Measurements from ENCODE around the gene ATXN7L3.
"Not testable (repeated sequence)": the region's sequence is repeated elsewhere in the genome, so short reads cannot be mapped to it uniquely, and the experiment has no call there.

Gene ATXN7L3, protein sequence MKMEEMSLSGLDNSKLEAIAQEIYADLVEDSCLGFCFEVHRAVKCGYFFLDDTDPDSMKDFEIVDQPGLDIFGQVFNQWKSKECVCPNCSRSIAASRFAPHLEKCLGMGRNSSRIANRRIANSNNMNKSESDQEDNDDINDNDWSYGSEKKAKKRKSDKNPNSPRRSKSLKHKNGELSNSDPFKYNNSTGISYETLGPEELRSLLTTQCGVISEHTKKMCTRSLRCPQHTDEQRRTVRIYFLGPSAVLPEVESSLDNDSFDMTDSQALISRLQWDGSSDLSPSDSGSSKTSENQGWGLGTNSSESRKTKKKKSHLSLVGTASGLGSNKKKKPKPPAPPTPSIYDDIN

DNA sequence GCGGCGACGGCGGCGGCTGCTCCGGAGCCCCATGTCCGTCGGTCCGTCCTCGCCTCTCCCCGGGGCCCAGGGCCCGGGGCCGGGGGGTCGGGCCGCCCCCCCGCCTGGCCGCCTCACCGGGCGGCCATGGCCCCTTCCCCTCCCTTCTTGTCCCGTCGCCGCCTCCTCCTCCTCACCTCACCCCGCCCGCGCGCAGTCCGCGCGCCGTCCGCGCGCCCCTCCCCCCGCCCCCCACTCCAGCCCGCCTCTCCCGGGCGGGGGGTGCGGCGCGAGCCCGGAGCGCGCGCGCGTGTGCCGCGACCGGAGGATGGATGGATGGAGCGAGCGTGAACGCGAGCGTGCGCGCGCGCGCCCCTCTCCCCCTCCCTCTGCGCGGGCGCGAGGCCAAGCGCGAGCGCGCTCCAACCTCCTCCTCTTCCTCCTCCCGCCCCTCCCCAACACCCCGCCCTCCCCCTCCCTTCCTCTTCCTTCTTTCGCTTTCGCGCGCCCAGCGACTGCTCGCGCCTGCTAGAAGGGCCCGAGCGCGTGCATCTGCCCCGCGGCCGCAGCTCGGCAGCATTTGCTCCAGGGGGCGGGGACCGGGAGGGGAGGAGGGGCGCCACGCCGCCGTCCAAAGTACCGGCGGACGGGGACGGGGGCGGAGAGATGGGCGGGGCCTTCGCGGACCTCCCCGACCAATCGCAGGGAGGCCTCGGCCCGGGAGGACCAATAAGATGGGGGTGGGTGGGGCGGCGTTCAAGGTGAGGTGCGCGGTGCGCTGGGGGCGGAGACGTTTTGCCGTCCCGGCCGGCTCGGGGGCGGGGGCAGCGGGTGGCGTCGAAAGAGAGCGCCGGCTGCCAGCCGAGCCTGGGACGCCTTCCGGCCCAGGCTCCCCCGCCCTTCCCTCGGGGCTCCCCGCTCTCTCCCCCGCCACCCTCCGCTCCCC lies at the start of gene ATXN7L3:
Gene ATXN7L3, minus strand, starts transcription at position 332 of the 925 bp plus-strand sequence. CDS start 1,814 bp downstream, outside the sequence.
- DNase-seq: peak; percentile 100

DNA sequence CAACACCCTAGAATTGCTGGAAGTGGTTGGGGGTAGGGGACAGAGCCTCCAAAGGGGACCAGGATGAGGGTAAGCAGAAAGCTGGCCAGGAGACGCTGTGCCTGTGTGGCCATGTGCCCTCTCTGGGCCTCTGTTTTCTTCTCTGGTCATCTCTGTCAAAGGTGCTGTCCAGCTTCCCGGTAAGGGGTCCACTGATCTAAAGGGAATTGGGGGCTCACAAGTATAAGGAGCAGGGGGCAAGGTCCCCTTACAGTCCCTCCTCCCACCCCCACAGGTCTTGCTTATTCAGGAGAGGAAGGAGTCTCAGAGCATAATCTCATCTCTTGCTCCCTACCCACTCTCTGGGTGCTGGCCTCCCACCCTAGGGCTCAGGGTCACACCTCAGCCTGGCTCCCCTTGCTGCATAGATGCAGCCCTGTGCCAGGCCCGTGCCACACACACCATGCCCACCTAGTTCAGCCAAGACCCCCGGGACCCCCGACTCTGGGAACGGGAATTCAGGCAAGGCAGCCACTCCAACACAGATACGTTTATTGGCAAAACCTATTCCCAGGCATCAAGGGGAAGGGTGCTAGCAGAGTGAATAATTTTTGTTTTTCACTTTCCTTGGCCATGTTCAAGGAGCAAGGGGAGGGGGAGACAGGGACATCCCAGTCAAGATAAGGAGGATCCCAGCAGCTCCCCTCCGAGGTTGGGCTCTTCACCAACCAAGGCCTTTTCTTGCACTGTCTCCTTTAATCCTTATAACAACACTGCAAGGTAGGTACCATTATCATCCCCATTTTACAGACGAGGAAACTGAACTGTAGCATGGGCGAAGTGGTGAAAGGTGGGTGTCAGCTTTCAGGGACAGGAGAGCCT lies 48.4 kb upstream of the ATXN7L3 start:
- DNase-seq: no peak

DNA sequence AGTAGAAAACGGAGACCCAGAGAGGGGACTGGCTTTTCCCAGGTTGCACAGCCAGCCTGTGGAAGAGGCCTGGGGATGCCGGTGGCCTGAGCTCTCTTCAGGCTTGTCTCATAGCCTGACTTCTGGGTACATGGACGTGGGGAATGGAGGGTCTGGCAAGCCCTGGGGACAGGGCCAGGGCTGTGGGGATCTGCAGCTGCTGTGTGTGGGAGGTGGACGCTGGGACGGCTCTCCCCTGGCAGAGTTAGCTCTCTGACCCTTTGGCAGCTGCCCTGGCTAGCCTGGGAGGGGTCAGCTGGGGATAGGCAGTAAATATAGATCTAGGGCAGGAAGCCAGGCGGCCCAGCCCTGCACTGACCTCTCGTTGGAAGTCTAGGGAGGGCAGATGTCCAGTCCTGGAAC lies 47.8 kb upstream of the ATXN7L3 start:
- no peak for DNase-seq

DNA sequence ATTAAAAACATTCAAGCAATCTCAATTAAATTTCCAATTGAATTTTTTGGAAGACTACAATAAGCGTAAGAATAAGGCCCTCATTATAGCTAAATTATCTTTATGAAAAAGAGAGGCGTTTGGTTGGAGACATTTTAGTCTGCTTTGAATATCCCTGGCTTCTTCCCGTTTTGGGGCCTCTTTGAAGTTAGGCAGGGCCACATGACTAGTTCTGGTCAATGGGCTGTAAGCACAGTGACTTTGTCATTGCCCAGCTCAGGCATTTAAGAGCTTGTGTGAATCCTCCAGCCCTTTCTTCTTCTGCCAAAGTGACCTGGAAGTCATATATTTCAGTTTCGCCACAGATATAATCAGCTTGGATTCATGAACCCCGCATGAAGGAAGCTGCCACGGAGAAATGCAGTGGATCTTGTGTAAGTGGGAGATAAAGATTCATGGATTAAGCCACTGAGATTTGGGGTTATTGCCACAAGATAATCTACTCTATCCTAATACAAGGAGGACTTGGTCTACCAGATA lies 41.5 kb upstream of the ATXN7L3 start:
- DNase-seq: no peak

DNA sequence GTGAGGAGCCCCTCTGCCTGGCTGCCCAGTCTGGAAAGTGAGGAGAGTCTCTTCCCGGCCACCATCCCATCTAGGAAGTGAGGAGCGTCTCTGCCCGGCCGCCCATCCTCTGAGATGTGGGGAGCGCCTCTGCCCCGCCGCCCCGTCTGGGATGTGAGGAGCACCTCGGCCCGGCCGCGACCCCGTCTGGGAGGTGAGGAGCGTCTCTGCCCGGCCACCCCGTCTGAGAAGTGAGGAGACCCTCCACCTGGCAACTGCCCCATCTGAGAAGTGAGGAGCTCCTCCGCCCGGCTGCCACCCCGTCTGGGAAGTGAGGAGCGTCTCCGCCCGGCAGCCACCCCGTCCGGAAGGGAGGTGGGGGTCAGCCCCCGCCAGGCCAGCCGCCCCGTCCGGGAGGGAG lies 38.2 kb upstream of the ATXN7L3 start:
- not testable (repeated sequence) for DNase-seq

DNA sequence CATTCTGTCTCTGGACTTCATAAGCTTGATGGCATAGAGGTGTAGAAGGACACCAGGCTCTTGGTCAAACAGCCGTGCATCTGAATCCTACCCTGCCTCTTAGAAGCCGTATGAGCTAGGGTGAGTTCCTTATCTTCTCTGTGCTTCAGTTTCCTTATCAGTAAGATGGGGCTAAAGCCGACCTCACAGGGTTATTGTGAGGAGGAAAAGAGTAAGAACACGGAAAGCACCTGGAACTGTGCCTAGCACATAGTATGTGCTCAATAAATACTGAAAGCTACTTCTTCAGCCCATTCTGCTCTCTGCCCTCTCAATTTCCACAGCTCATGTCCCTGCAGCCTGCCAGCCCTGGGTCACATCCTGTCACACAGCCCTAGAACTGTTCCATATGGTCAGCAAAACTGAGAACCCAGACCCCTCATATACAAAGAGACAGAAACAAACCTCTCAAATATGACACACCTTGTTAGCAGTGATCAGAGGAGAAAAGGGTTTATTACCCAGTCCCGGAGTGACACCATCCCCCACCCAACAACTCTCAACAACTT lies 36.8 kb upstream of the ATXN7L3 start:
- DNase-seq: no peak

DNA sequence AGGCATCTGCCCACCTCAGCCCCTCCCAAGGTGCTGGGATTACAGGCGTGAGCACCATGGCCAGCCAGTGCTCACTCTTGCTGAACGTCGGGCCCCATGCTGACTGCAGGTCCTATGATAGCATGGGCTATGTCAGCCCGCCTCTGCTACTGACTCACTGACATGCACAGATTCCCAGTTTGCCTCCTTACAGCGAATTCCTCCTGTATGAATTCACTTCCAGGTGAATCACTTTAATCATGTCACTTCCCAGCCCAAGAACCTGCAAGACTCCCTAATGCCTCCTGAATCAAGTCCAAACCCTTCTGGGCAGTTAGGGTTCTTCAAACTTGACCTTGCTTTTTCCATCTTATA lies 35.9 kb upstream of the ATXN7L3 start:
- no peak for DNase-seq

DNA sequence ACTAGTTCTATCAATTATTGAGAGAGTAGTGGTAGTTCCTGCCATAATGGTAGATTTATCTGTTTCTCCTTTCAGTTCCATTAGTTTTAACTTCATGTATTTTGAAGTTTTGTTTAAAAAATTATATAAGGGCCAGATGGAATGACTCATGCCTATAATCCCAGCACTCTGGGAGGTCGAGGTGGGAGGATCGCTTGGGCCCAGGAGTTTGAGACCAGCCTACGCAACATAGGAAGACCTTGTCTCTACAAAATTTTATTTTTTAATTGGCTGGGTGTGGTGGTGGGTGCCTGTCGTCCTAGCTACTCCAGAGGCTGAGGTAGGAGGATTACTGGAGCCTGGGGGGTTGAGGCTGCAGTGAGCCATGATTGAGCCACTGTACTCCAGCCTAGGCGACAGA lies 33.9 kb upstream of the ATXN7L3 start:
- DNase-seq: no peak

DNA sequence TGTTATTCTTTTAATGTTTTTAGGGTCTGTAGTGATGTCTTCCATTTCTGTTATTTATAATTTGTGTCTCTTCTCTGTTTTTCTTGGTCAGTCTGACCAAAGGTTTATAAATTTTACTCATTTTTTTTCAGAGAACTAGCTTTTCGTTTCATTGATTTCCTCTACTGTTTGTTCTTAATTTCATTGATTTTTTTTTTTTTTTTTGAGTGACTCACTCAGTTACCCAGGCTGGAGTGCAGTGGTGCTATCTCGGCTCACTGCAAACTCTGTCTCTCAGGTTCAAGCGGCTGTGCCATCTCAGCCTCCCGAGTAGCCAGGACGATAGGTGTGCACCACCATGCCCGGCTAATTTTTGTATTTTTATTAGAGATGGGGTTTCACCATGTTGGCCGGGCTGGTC lies 32.4 kb upstream of the ATXN7L3 start:
- DNase-seq: no peak

DNA sequence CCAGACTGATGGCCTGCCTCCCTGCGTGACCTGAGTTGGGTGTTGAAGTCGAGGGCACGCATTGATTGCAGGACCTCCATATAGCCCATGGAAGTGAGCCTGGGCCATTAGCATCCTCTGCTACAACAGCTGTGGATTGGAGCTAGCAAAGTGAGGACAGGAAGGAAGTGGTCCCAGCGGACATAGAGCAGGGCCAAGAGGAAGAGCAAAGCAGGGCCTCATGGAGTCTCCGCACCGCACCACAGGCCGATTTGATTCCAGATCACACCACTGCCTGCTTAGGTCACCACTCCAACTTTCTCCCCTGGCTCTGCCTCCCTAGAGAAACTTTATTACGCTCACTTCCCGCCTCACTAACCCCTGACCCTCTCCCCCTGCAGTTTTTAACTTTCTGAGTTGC lies 30.5 kb upstream of the ATXN7L3 start:
- DNase-seq: no peak

DNA sequence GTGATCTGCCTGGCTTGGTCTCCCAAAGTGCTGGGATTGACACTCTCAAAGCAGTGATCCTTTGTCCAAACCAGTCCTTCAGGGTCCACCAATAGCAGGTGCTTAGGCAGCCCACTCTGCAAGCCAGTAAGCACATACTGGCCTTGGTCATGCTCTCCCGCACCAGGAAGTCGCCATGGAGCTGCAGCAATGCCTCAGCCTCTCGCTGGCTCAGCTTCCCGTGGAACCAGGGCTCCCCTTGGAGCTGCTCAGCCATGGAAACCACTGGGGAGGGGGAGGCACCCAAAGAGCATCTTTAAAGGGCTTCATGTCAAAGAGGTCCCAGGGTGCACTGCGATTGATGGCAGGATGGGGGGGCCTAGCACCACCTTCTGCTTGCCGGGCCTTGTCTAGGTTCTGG lies 29.4 kb upstream of the ATXN7L3 start:
- no peak for DNase-seq

DNA sequence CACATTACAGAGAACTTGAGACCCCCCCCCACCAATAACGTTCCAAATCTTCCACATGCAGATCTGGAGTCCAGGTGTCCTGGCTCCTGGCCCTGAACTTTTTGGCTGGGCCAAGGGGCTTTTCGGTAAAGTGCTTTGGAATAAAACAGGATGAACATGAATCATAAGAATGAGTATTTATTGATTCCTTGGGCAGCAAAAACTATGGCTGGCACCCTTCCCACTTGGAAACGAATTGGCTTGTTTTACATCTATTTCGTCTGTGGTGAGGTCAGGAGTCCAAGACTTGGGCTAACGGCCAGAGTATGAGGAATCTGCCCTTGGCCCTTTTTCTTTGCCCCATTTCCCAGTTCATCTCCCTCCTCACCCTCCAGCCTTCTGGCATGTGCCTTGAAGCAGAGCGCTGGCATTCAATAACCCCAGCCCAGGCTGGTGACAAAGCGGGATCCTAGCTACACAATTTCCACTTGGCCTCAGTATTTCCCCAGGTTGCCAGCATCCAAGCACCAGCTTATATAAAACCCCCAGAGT lies 23.9 kb upstream of the ATXN7L3 start:
- DNase-seq: no peak

DNA sequence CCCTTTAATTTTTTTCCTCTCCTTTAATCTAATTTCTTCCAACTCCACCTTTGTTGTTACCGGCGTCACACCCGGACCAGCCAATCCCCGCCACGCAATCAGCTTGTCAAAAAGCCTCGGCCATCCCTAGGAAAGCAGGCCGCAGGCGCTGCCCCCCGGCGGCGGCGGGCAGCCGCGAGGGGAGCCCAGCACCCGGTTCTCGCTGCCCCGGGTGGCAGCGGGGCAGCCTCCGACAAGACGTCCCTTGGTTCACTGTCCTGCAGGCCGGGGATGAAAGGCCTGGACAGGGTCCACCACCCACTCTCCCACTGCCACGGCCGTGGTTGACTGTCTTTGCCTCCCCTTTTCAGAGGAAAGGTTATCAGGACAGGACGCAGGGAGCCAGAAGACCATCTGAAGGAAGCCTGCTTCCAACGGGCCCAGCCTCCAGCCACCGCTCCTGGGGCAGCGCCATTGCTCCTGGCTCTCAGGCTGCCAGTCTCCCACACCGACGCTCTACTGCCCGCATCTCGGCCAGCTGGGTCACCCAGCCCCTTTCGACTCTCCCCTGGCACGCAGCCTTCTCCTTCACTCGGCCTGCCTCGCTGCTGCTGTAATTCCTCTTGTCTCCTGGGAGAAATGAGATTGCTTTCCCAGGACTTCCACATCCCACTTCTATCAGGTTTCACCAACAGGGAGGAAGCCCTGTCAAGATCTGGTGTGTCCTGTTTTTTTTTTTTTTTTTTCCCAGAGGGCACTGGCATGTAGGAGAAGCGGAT lies 22.6 kb upstream of the ATXN7L3 start:
- peak; percentile 31 for DNase-seq

DNA sequence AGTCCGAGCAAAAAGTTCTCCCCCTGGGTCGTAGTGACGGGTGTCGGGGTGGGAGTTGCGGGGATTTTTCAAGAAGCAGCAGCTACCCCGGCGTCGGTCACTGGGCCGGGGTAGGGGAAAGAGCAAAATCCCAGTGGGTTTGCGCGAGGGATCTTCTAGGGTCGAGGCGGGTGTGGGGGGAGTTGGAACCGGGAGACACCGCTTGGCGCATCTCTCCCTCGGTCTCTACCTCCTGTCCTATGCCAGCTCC lies 22.1 kb upstream of the ATXN7L3 start:
- no peak for DNase-seq

DNA sequence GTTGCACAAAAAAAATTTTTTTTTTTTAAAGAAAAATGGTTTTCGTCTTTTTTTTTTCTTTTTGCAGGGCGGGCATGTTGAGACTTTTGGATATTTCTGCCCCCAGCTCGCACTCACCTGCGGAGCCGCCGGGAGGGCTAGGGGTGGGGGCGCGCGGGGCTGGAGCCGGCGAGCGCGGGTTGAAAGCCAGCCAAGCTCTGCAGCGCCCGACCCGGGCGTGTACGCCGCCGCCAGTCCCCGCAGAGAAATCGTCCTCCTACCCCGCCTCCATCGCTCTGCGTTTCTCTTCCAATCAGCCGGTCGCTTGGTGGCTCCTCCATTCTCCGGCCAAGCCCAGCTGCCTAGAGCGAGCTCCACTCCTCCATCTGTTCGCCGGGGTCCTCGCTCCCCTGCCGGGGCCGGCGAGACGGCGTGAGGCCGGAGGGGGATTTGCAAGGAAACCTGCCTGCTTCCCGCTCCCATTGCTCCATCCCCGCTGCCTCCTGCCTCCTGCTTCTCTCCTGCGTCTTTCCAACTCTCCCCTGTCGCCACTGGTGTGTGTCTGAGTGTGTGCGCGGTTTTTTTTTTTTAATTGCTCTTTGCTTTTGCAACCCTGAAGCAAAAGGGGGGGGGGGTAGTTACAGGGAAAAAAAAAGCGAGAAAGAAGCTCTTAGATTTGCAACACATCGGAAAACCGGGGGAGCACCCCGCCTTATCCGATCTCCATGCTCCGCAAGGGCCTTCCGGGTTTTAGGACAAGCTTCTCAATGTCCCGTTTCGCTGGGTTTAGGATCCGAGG lies 21.6 kb upstream of the ATXN7L3 start:
- DNase-seq: peak; percentile 65

DNA sequence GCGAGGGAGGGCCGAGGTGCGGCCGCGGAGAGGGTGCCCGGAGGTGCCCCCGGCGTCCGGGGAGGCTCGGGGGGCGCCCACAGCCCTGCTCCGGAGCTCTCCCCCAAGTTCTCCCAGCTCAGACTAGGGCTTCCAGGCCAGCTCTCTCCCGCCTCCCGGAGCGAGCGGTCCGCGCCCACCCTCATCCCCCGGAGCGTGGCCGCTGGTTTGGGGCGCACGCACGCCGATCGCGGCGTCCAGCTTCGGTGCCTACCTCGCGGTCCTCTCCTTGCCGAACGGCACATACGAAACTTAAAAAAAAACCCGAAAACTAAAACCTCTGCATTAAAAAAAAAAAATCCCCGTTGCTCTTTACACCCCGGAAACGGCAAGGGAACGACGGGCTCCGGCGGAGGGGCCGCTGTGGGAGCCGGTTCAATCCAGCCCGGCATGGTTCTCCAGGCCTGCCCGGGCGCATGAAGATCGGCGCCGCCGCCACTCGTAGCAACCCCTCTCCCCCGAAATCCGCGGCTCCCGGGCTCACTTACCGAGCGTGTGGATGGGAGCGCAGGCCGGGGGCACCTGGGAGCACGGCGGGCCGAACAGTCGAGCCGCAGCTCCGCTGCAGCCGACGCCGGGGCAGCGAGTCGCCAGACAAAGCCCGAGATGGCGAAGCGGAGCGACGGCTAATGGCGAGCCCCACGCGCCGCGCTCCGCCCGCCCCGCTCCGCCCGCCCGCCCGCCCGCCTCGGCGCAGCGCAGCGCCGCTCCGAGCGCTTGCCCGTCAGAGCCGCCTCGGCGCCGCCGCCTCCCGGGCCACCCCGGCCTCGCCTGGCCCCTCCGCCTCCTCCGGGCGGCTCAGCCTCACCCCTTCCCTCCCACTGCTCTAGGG lies 20.8 kb upstream of the ATXN7L3 start:
- DNase-seq: peak; percentile 51

DNA sequence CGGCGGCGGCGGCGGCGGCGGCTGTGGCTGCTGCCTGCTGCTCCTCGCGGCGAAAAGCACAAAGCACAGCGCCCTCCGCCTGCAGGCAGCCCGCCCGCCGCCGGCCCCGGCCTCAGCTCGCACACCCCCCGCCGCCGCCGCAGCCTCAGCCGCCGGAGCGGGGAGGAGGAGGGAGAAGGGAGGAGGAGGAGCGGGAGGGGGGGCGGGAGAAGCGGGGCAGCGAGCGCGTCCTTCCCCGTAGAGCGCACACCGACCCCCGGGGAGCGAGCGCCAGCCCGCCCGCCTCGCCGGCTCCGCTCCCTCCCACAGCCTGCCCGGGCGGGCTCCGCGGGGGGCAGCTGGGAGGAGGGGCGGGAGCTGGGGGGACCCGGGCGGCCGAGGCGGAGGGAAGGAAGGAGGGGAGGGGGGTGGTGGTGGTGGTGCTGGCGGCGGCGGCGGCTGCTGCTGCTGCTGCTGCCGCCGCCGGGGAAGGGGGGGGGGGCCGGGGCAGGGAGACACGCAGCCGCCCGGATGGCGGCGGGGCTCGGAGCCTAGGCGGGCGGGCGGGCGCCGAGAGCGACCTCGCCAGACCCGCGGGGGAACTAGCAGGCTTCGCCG lies 20.0 kb upstream of the ATXN7L3 start, which contains the start of gene UBTF:
Gene UBTF, minus strand, starts transcription at position 60 of the 597 bp plus-strand sequence. CDS start 1,446 bp downstream, outside the sequence.
- peak; percentile 63 for DNase-seq

DNA sequence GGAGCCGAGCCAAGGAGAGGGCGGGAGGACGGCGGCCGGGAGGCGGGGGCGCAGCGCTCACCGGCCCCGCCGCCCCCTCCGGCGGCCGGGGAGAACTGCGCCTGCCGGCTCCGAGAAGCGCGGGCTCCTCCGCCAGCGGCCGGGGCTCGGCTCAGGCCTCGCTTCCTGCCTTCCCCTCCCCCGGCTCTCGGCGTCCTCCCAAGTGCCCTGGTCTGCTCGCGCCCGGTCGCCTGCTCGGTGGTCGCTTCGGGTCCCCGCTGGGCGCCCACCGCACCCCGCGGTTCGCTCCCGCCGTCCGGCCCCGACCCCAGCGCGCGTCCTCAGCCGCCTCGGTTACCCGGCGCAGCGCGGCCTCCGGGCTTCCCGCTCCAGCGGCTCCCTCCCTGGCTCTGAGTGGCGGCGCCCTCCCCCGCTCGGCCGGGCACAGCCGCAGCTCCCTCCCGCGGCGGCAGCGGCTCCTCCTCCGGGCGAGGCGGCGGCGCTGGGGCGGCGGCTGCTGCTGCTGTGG lies 19.5 kb upstream of the ATXN7L3 start:
- DNase-seq: peak; percentile 64
